Suprapubic skin (tissue), 4 donors: ENCODE measurements around the gene DSCAM. TPM values are rescaled to one million over a fixed set of nuclear protein-coding genes. Genes with fewer than 3 reads are reported as not detected.
A peak's percentile ranks its signal among the peaks of the same experiment; 100 is the strongest.

Experiments
- DNase-seq, 2 donors: peaks; one replicate each; pipeline ENCODE4 v3.0.0-alpha.2; 2019; ENCODE audit warnings: low spot score in 2 of 2
- H3K27ac ChIP-seq: fragments of 200-600 bp; sonication (generic); one replicate; pipeline ENCODE4 v1.5.1; 2019
- H3K27me3 ChIP-seq: fragments of 200-600 bp; sonication (generic); one replicate; pipeline ENCODE4 v1.5.1; 2019
- H3K36me3 ChIP-seq: fragments of 200-600 bp; sonication (generic); one replicate; pipeline ENCODE4 v1.5.1; 2019
- H3K4me1 ChIP-seq: fragments of 200-600 bp; sonication (generic); one replicate; pipeline ENCODE4 v1.5.1; 2019
- H3K4me3 ChIP-seq: fragments of 200-600 bp; sonication (generic); one replicate; pipeline ENCODE4 v1.5.1; 2019; ENCODE audit warnings: mild to moderate bottlenecking
- H3K9me3 ChIP-seq: fragments of 200-600 bp; sonication (generic); one replicate; pipeline ENCODE4 v1.5.1; 2019
- CTCF ChIP-seq, 2 donors: fragments of 200-600 bp in 1 of 2; fragments of 450-650 bp in 1 of 2; sonication (generic) in 1 of 2; IDR thresholded peaks; one replicate each; pipeline ENCODE4 v1.5.1; 2016 to 2019; ENCODE audit warnings: antibody characterized with exemption in 2 of 2, mild to moderate bottlenecking in 1 of 2, moderate library complexity in 1 of 2
- EP300 ChIP-seq: sonication (generic); formaldehyde crosslinking; IDR thresholded peaks from one replicate; pipeline ENCODE4 v1.6.1; 2017; ENCODE audit warnings: antibody characterized with exemption
- POLR2A ChIP-seq, 2 donors: fragments of 450-650 bp; IDR thresholded peaks; one replicate each; pipeline ENCODE4 v1.6.1; 2017; ENCODE audit warnings: antibody characterized with exemption in 2 of 2, mild to moderate bottlenecking in 2 of 2, moderate library complexity in 2 of 2
- POLR2AphosphoS5 ChIP-seq, 3 donors: sonication (generic); formaldehyde crosslinking; IDR thresholded peaks; one replicate each; pipeline ENCODE4 v1.6.1; 2017; ENCODE audit warnings: antibody characterized with exemption in 3 of 3
- WGBS: methylation state at CpG from one replicate; pipeline ENCODE4 v1.1.5; 2018; 5-methylcytosine and 5-hydroxymethylcytosine counted together
- total RNA-seq, 4 donors: library from RNA; depleted of rRNA; stranded (reverse); fragments of >200 nt; gene quantifications; one replicate each; pipeline ENCODE4 v1.1.0, GENCODE V29; 2016

The DSCAM gene
- total RNA-seq, 4 donors from 2014 or later, result 0.08 TPM; not detected in 3

- Histone ChIP-seq H3K27ac (no peak overlapping the region), H3K36me3 (no peaks in the 10 kb centered on the region), H3K4me1 (no peaks in the 10 kb centered on the region), H3K9me3 (no peaks in the 10 kb centered on the region), H3K27me3 (no peaks in the 10 kb centered on the region), H3K4me3 (no peak overlapping the region)
- TF ChIP-seq CTCF (IDR thresholded peaks at IDR 0.05) (no peak), EP300 (no peak), POLR2A (IDR thresholded peaks at IDR 0.05) (no peak), POLR2AphosphoS5 (IDR thresholded peaks at IDR 0.05) (no peak)
- 19% methylated on average over 8 of the region's 8 CpGs for WGBS
- peak in 1 of 2 donors; percentile 60 for DNase-seq
Observed at GRCh38 chr21:40516335-40516734, 330.6 kb downstream of the DSCAM start.

GRCh38 chr21:40512590-40512989 is 334.4 kb downstream of the DSCAM start:
- no peak for TF ChIP-seq EP300
- TF ChIP-seq CTCF (IDR thresholded peaks at IDR 0.05), result peak in 1 of 2 donors; percentile 26
- 82% methylated on average over 11 of the region's 11 CpGs for WGBS

GRCh38 chr21:40507978-40508377 is 339.0 kb downstream of the DSCAM start:
- no peaks in the 10 kb centered on the region for H3K4me1 ChIP-seq
- no peaks in the 10 kb centered on the region for H3K36me3 ChIP-seq
- 72% methylated on average over 2 of the region's 2 CpGs for WGBS
- no peak overlapping the region for H3K27ac ChIP-seq
- TF ChIP-seq POLR2AphosphoS5 (IDR thresholded peaks at IDR 0.05), result no peak
- TF ChIP-seq EP300, result no peak
- TF ChIP-seq CTCF (IDR thresholded peaks at IDR 0.05), result no peak
- H3K27me3 ChIP-seq, result no peaks in the 10 kb centered on the region
- no peak overlapping the region for H3K4me3 ChIP-seq
- no peak for DNase-seq
- no peaks in the 10 kb centered on the region for H3K9me3 ChIP-seq

More at GRCh38 chr21:40512590-40512989, 334.4 kb downstream of the DSCAM start:
- Histone ChIP-seq H3K36me3 (no peaks in the 10 kb centered on the region), H3K4me1 (no peaks in the 10 kb centered on the region), H3K27me3 (no peaks in the 10 kb centered on the region), H3K4me3 (no peak overlapping the region), H3K9me3 (no peaks in the 10 kb centered on the region), H3K27ac (no peak overlapping the region)
- no peak for DNase-seq

- WGBS, result 77% methylated on average over 5 of the region's 5 CpGs
- H3K36me3 ChIP-seq, result no peaks in the 10 kb centered on the region
- no peaks in the 10 kb centered on the region for H3K27me3 ChIP-seq
- no peaks in the 10 kb centered on the region for H3K9me3 ChIP-seq
- TF ChIP-seq POLR2AphosphoS5 (IDR thresholded peaks at IDR 0.05) (no peak), POLR2A (IDR thresholded peaks at IDR 0.05) (no peak), EP300 (no peak)
- H3K4me1 ChIP-seq, result no peaks in the 10 kb centered on the region
- no peak overlapping the region for H3K4me3 ChIP-seq
- no peak for DNase-seq
- no peak overlapping the region for H3K27ac ChIP-seq
Observed at GRCh38 chr21:40505681-40506080, 341.3 kb downstream of the DSCAM start.

- no peak overlapping the region for H3K4me3 ChIP-seq
- H3K4me1 ChIP-seq, result no peaks in the 10 kb centered on the region
- no peak for DNase-seq
Observed at GRCh38 chr21:40505244-40505643, 341.7 kb downstream of the DSCAM start.

More at GRCh38 chr21:40505244-40505643, 341.7 kb downstream of the DSCAM start:
- no peaks in the 10 kb centered on the region for H3K27me3 ChIP-seq
- no peaks in the 10 kb centered on the region for H3K36me3 ChIP-seq
- no peak for TF ChIP-seq POLR2A (IDR thresholded peaks at IDR 0.05)
- TF ChIP-seq POLR2AphosphoS5 (IDR thresholded peaks at IDR 0.05), result no peak
- no peak for TF ChIP-seq CTCF (IDR thresholded peaks at IDR 0.05)
- no peak for TF ChIP-seq EP300
- no peak overlapping the region for H3K27ac ChIP-seq
- no peaks in the 10 kb centered on the region for H3K9me3 ChIP-seq
